Heart left ventricle (tissue), 16 donors: Measurements from ENCODE around the gene DOCK3. TPM values are rescaled to one million over a fixed set of nuclear protein-coding genes. Genes with fewer than 3 reads are reported as not detected.

Experiments used
- ATAC-seq, 4 donors: fragments of 200-7000 bp; cut with Tn5 transposase; one replicate each; pipeline ENCODE4 v1.9.1; 2020 to 2022; ENCODE audit warnings: moderate library complexity in 4 of 4, mild to moderate bottlenecking in 3 of 4, moderate number of reproducible peaks in 1 of 4
- DNase-seq, 5 donors: peaks; one replicate each; pipeline ENCODE4 v3.0.0-alpha.2; 2020
- H3K27ac ChIP-seq, 12 donors: fragments of 200-600 bp; sonication (generic) in 4 of 12; one replicate each; pipeline versions ENCODE4 v1.5.0 to v1.8.0; 2016 to 2022; ENCODE audit warnings: mild to moderate bottlenecking in 2 of 12
- H3K27me3 ChIP-seq, 9 donors: fragments of 200-600 bp; sonication (generic) in 2 of 9; one replicate each; pipeline versions ENCODE4 v1.5.1 to v1.8.0; 2016 to 2022; ENCODE audit warnings: mild to moderate bottlenecking in 3 of 9
- H3K36me3 ChIP-seq, 9 donors: fragments of 200-600 bp; sonication (generic) in 2 of 9; one replicate each; pipeline versions ENCODE4 v1.5.0 to v1.8.0; 2018 to 2022; ENCODE audit warnings: mild to moderate bottlenecking in 2 of 9
- H3K4me1 ChIP-seq, 12 donors: fragments of 200-600 bp; sonication (generic) in 4 of 12; one replicate each; pipeline versions ENCODE4 v1.5.0 to v1.8.0; 2016 to 2022; ENCODE audit warnings: mild to moderate bottlenecking in 3 of 12
- H3K4me3 ChIP-seq, 12 donors: fragments of 200-600 bp; sonication (generic) in 4 of 12; one replicate each; pipeline versions ENCODE4 v1.5.0 to v1.8.0; 2017 to 2022; ENCODE audit warnings: mild to moderate bottlenecking in 9 of 12, moderate library complexity in 4 of 12
- H3K9me3 ChIP-seq, 12 donors: fragments of 200-600 bp; sonication (generic) in 4 of 12; one replicate each; pipeline versions ENCODE4 v1.5.0 to v1.8.0; 2016 to 2022; ENCODE audit warnings: mild to moderate bottlenecking in 1 of 12
- POLR2A ChIP-seq, 2 donors: fragments of 450-650 bp; IDR thresholded peaks; one replicate each; pipeline ENCODE4 v1.6.1; 2017; ENCODE audit warnings: antibody characterized with exemption in 2 of 2, mild to moderate bottlenecking in 2 of 2, moderate library complexity in 2 of 2
- WGBS, 4 donors: extraction: QIAGEN DNeasy Blood & Tissue Kit in 2 of 4; methylation state at CpG; one replicate each; pipeline versions ENCODE4 v1.1.5 to v1.1.7; 2013 to 2018; 5-methylcytosine and 5-hydroxymethylcytosine counted together
- intact Hi-C, 10 donors: fragments of 100-400 bp; cut with DNase I; formaldehyde crosslinking; loops; one replicate each; pipeline versions ENCODE4 v1.11.1 to v1.14.2; 2022
- polyA plus RNA-seq, 2 donors: library from polyadenylated mRNA; stranded (reverse); fragments of 200-250 nt; gene quantifications; one replicate each; pipeline ENCODE4 v1.2.3, GENCODE V29; 2013
- total RNA-seq, 9 donors: library from RNA; depleted of rRNA in 2 of 9; stranded (reverse); fragments of >200 nt in 2 of 9; fragmentation: NEBNext Ultra II Directional in 3 of 9; extraction: Animal tissue kit (Norgen Biotek cat#: 25700) in 3 of 9; gene quantifications; one replicate each; pipeline versions ENCODE4 v1.1.0 to v1.2.4, GENCODE V29; 2016 to 2023
- TF ChIP-seq, protein P1 (sequence below), 12 donors: fragments of 200-600 bp; sonication (generic) in 4 of 12; IDR thresholded peaks; one replicate each; pipeline versions ENCODE4 v1.5.0 to v1.8.0; 2018 to 2022; ENCODE audit warnings: antibody characterized with exemption in 12 of 12, mild to moderate bottlenecking in 5 of 12
- donor health status: ischemic (EF 13 %, LVEDD 7.1; RV severe dilation, severe dysfunction).
- donor health status: healthy with polysubstance abuse.
- donor health status: DM: no; HTN: yes; CAD: no.
- donor health status: DM: no; HTN: no; CAD: no.
- donor health status: ischemic (EF 25% LVEDD 6.9; RV normal size, moderate dysfunction).
- donor health status: ischemic (EF 25% LVEDD 5.7; RV mildly dilated, moderate dysfunction).
- donor health status: healthy.
- donor health status: DM: yes; HTN: yes; CAD: no.
- donor health status: ischemic (EF 35%, LVEDD 5.7; RV mildly dilated, moderate dysfunction).
- donor health status: nonischemic (EF 11% LVEDD 7.7; RV severe dilation, severe dysfunction).
- donor health status: DM: yes; HTN: yes; CAD: no.
- donor health status: PGD.
- donor health status: ischemic (EF 29% LVEDD 5.4; RV normal size, mild dysfunction).
- donor health status: nonischemic (EF 23%, LVEDD 6.1; RV moderate dilation, normal function).

DOCK3 gene
- total and polyA plus RNA-seq, 11 donors, result 2.0 to 6.7 (median 4.8) TPM

DNA sequence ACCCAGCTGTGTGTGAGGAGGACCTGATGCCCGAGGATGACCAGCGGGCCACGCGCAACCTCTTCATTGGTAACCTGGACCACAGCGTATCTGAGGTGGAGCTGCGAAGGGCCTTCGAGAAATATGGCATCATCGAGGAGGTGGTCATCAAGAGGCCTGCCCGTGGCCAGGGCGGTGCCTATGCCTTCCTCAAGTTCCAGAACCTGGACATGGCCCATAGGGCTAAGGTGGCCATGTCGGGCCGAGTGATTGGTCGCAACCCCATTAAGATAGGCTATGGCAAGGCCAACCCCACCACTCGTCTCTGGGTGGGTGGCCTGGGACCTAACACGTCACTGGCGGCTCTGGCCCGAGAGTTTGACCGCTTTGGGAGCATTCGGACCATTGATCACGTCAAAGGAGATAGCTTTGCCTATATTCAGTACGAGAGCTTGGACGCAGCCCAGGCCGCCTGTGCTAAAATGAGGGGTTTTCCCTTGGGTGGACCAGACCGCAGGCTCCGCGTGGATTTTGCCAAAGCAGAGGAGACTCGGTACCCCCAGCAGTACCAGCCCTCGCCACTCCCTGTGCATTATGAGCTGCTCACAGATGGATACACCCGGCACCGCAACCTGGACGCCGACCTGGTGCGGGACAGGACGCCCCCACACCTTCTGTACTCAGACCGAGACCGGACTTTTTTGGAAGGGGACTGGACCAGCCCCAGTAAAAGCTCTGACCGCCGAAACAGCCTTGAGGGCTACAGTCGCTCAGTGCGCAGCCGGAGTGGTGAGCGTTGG lies 717.8 kb downstream of the DOCK3 start:
- Histone ChIP-seq H3K4me1 (peaks cover 8 to 87% (median 69%) of the 10 kb centered on the region in 12 donors), H3K27me3 (no peaks in the 10 kb centered on the region), H3K9me3 (no peaks in the 10 kb centered on the region), H3K4me3 (peak overlapping the region; percentile 57 to 90 (median 74)), H3K36me3 (peaks cover 0 to 80% (median 74%) of the 10 kb centered on the region in 9 donors), H3K27ac (peak overlapping the region in 9 of 12 donors; percentile 78 to 95 (median 89))
- TF ChIP-seq POLR2A (IDR thresholded peaks at IDR 0.05), result no peak
- TF ChIP-seq, protein P1, sequence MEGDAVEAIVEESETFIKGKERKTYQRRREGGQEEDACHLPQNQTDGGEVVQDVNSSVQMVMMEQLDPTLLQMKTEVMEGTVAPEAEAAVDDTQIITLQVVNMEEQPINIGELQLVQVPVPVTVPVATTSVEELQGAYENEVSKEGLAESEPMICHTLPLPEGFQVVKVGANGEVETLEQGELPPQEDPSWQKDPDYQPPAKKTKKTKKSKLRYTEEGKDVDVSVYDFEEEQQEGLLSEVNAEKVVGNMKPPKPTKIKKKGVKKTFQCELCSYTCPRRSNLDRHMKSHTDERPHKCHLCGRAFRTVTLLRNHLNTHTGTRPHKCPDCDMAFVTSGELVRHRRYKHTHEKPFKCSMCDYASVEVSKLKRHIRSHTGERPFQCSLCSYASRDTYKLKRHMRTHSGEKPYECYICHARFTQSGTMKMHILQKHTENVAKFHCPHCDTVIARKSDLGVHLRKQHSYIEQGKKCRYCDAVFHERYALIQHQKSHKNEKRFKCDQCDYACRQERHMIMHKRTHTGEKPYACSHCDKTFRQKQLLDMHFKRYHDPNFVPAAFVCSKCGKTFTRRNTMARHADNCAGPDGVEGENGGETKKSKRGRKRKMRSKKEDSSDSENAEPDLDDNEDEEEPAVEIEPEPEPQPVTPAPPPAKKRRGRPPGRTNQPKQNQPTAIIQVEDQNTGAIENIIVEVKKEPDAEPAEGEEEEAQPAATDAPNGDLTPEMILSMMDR (IDR thresholded peaks at IDR 0.05), result no peak
- DNase-seq (peak in 1 of 5 donors; percentile 36), ATAC-seq (no peak)
- intact Hi-C loops, result loop anchor here in 7 of 10 donors (5.0 to 10.0 kb wide), 7 partner anchors 40 to 290 kb away; partner anchors contain the start of gene TEX264 (in 3 of the 7)
- WGBS, 4 donors, result 89 to 97% (median 93%) methylated on average over 33 to 42 of the region's 42 CpGs

DNA sequence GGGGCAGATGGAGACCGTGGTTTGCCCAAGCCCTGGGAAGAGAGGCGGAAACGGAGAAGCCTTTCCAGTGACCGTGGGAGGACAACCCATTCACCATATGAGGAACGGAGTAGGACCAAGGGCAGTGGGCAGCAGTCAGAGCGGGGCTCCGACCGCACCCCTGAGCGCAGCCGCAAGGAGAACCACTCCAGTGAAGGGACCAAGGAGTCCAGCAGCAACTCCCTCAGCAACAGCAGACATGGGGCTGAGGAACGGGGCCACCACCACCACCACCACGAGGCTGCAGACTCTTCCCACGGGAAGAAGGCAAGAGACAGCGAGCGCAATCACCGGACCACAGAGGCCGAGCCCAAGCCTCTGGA lies 718.4 kb downstream of the DOCK3 start:
- 90 to 99% (median 95%) methylated on average over 10 to 17 of the region's 17 CpGs for WGBS, 4 donors
- H3K27ac ChIP-seq, result no peak overlapping the region
- H3K36me3 ChIP-seq, result peaks cover 0 to 80% (median 73%) of the 10 kb centered on the region in 9 donors
- intact Hi-C loops, result loop anchor here in 7 of 10 donors (5.0 to 10.0 kb wide), 7 partner anchors 39 to 289 kb away; partner anchors contain the start of gene TEX264 (in 3 of the 7)
- H3K4me3 ChIP-seq, result peak overlapping the region in 1 of 12 donors; percentile 74
- ATAC-seq (no peak), DNase-seq (no peak)
- TF ChIP-seq, protein P1 (IDR thresholded peaks at IDR 0.05), result no peak
- no peak for TF ChIP-seq POLR2A (IDR thresholded peaks at IDR 0.05)
- H3K27me3 ChIP-seq, result no peaks in the 10 kb centered on the region
- peaks cover 8 to 82% (median 65%) of the 10 kb centered on the region in 12 donors for H3K4me1 ChIP-seq
- no peaks in the 10 kb centered on the region for H3K9me3 ChIP-seq

DNA sequence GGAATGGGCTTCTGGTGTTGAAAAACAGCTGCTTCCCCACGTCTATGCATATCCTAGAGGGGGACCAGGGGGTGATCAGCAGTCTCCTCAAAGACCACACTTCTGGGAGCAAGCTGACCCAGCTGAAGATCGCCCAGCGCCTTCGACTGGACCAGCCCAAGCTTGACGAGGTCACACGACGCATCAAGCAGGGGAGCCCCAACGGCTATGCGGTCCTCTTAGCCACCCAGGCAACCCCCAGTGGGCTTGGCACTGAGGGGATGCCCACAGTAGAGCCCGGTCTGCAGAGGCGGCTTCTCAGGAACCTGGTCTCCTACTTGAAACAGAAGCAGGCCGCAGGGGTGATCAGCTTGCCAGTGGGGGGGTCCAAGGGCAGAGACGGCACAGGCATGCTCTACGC lies 718.8 kb downstream of the DOCK3 start:
- intact Hi-C loops, result loop anchor here in 7 of 10 donors (5.0 to 10.0 kb wide), 7 partner anchors 39 to 289 kb away; partner anchors contain the start of gene TEX264 (in 3 of the 7)
- Histone ChIP-seq H3K27ac (no peak overlapping the region), H3K4me1 (peaks cover 8 to 80% (median 64%) of the 10 kb centered on the region in 12 donors), H3K4me3 (no peak overlapping the region), H3K36me3 (peaks cover 0 to 80% (median 73%) of the 10 kb centered on the region in 9 donors), H3K27me3 (no peaks in the 10 kb centered on the region), H3K9me3 (no peaks in the 10 kb centered on the region)
- ATAC-seq, result no peak
- TF ChIP-seq POLR2A (IDR thresholded peaks at IDR 0.05), result no peak
- TF ChIP-seq, protein P1 (IDR thresholded peaks at IDR 0.05), result no peak
- no peak for DNase-seq
- WGBS, 4 donors, result 87 to 93% (median 90%) methylated on average over 13 to 14 of the region's 14 CpGs

DNA sequence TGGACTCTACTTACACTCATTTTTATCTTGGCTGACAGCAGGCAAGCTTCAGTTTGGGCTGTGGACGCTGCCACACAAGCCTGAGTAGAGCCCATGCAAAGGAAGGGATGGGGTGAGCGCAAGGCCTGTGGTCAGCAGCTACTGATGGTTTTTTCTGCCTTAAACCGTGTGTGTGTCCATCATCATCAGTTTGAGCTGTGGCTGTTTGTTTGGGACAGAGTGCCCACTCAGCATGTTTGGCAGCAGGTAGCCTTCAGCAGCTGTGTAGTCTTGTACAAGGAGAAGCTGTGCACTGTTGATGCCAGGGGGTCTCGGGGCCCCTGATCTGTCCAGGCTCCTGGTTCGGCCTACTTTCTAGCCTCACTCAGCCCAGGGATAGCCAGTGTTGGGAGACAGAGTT lies 719.8 kb downstream of the DOCK3 start:
- ATAC-seq (no peak), DNase-seq (no peak)
- no peak overlapping the region for H3K27ac ChIP-seq
- H3K36me3 ChIP-seq, result peaks cover 0 to 81% (median 67%) of the 10 kb centered on the region in 9 donors
- WGBS, 4 donors, result 75 to 81% (median 80%) methylated on average over 4 to 5 of the region's 5 CpGs
- H3K9me3 ChIP-seq, result no peaks in the 10 kb centered on the region
- peaks cover 8 to 82% (median 62%) of the 10 kb centered on the region in 12 donors for H3K4me1 ChIP-seq
- intact Hi-C loops, result loop anchor here in 7 of 10 donors (5.0 to 10.0 kb wide), 7 partner anchors 38 to 288 kb away; partner anchors contain the start of gene TEX264 (in 3 of the 7)
- no peak overlapping the region for H3K4me3 ChIP-seq
- TF ChIP-seq, protein P1 (IDR thresholded peaks at IDR 0.05), result no peak
- TF ChIP-seq POLR2A (IDR thresholded peaks at IDR 0.05), result no peak
- no peaks in the 10 kb centered on the region for H3K27me3 ChIP-seq
